Small intestine (tissue), 7 donors: ENCODE results near the gene ALLC. TPM values are rescaled to one million over a fixed set of nuclear protein-coding genes. Genes with fewer than 3 reads are reported as not detected.

Source experiments
- DNase-seq, 2 donors: peaks; one replicate each; pipeline versions ENCODE4 v3.0.0 to v3.0.0-alpha.2; 2013
- FAIRE-seq: peaks from 2 replicates; lab custom pipeline; 2012; peaks lifted over from hg19 to GRCh38; lab: Jason Lieb, UNC
- H3K27ac ChIP-seq, 3 donors: one replicate each; pipeline ENCODE4 v1.5.1; 2013; ENCODE audit warnings: low read length in 2 of 3, mild to moderate bottlenecking in 2 of 3, control low read depth in 1 of 3, inconsistent platforms in 1 of 3, low read depth in 1 of 3, moderate library complexity in 1 of 3
- H3K27me3 ChIP-seq, 3 donors: one replicate each; pipeline ENCODE4 v1.6.1; 2013; ENCODE audit warnings: low read length in 3 of 3, inconsistent platforms in 1 of 3; ENCODE audit not compliant: control insufficient read depth in 3 of 3, insufficient read depth in 3 of 3
- H3K36me3 ChIP-seq, 3 donors: one replicate each; pipeline ENCODE4 v1.6.1; 2013; ENCODE audit warnings: low read length in 3 of 3, inconsistent platforms in 1 of 3, low read depth in 1 of 3, mild to moderate bottlenecking in 1 of 3, moderate library complexity in 1 of 3; ENCODE audit not compliant: control insufficient read depth in 3 of 3, insufficient read depth in 2 of 3
- H3K4me1 ChIP-seq, 3 donors: one replicate each; pipeline ENCODE4 v1.6.1; 2013; ENCODE audit warnings: low read length in 2 of 3, inconsistent platforms in 1 of 3, low read depth in 1 of 3, mild to moderate bottlenecking in 1 of 3, moderate library complexity in 1 of 3; ENCODE audit not compliant: control insufficient read depth in 3 of 3, insufficient read depth in 2 of 3
- H3K4me3 ChIP-seq, 3 donors: one replicate each; pipeline ENCODE4 v1.5.1; 2013; ENCODE audit warnings: low read length in 3 of 3, control low read depth in 1 of 3, inconsistent platforms in 1 of 3, low read depth in 1 of 3, mild to moderate bottlenecking in 1 of 3, moderate library complexity in 1 of 3
- H3K9me3 ChIP-seq, 2 donors: one replicate each; pipeline ENCODE4 v1.6.1; 2013; ENCODE audit warnings: low read depth in 1 of 2, low read length in 1 of 2; ENCODE audit not compliant: control insufficient read depth in 2 of 2, insufficient read depth in 1 of 2
- WGBS, 3 donors: extraction: QIAGEN DNeasy Blood & Tissue Kit; methylation state at CpG; one replicate each; pipeline ENCODE4 v1.1.7; 2013; 5-methylcytosine and 5-hydroxymethylcytosine counted together
- polyA plus RNA-seq, 4 donors: library from polyadenylated mRNA; stranded (reverse) in 3 of 4; unstranded in 1 of 4; fragments of 200-250 nt in 3 of 4; fragments of 120-200 nt in 1 of 4; gene quantifications; one replicate each; pipeline versions ENCODE4 v1.2.1 to v1.2.3, GENCODE V29; 2013
- donor health status: healthy with polysubstance abuse.
- donor health status: control.
- donor health status: control.
- donor health status: Bipolar disorder and iron deficiency.
- donor health status: healthy.

ALLC gene
- polyA plus RNA-seq, 4 donors, result 0.07 TPM; not detected in 3

- FAIRE-seq (no peak), DNase-seq (no peak)
- Histone ChIP-seq H3K27me3 (peaks cover 0 to 32% (median 3%) of the 10 kb centered on the region in 3 donors), H3K27ac (no peak within 1 kb of the TSS), H3K9me3 (peaks cover 0 to 6% of the 10 kb centered on the region in 2 donors), H3K36me3 (no peaks in the 10 kb centered on the region), H3K4me3 (no peak within 1 kb of the TSS), H3K4me1 (no peaks in the 10 kb centered on the region)
- WGBS, 3 donors, result 8 to 15% (median 8%) methylated on average over 22 to 60 of the region's 60 CpGs
These were observed 45.3 kb downstream of the ALLC start, which contains the start of gene DCDC2C for GRCh38 chr2:3703236-3703756. DCDC2C (plus strand) TSS chr2:3703575; CDS start chr2:3703752, 177 bp downstream.

DNA sequence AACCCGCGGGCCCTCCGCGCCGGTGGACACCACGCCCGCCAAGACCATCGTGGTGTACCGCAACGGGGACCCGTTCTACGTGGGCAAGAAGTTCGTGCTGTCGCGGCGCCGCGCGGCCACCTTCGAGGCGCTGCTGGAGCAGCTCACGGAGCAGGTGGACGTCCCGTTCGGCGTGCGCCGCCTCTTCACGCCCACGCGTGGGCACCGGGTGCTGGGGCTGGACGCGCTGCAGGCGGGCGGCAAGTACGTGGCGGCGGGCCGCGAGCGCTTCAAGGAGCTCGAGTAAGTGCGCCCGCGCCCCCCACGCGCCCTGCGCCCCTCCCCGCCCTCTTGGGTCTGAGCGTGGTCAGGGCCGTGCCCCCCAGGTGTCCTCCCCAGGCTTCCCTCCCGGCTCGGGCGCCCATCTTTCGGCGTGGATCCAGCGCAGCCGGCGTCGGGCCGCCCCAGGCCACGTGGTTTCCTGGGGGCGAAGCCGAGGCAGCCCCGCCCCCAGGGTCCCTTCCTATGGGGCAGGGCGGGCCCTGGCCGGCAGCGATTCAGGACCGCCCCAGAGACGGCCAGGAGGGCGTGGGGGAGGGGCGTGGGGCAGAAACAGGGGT is 45.9 kb downstream of the ALLC start:
- Histone ChIP-seq H3K36me3 (no peaks in the 10 kb centered on the region), H3K4me3 (no peak overlapping the region), H3K27ac (no peak overlapping the region), H3K27me3 (peaks cover 0 to 32% (median 3%) of the 10 kb centered on the region in 3 donors), H3K9me3 (peaks cover 0 to 6% of the 10 kb centered on the region in 2 donors), H3K4me1 (no peaks in the 10 kb centered on the region)
- 31 to 60% (median 31%) methylated on average over 36 to 73 of the region's 73 CpGs for WGBS, 3 donors
- FAIRE-seq (no peak), DNase-seq (no peak)

DNA sequence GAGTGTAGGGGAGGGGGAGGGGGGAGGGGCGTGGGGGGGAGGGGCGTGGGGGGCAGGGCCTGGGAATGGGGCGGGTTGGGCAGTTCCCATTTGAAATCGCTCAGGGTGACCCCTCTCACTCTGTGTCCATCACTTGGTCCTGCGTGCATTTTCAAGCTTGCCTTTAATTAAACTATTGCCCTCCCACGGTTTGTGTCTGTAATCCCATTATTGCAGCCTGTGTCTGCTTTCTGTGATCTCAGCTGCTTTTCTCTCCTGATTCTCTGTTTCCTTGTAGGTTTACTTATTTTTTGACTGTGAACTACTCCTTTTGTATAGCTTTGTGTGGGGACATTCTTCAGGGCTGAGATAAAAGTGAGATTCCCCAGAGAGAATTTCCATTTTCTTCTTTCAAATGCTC is 46.7 kb downstream of the ALLC start:
- no peaks in the 10 kb centered on the region for H3K4me1 ChIP-seq
- no peak for DNase-seq
- WGBS, 3 donors, result 35 to 53% (median 49%) methylated on average over 2 to 4 of the region's 6 CpGs
- no peak for FAIRE-seq
- no peak overlapping the region for H3K27ac ChIP-seq
- peaks cover 0 to 6% of the 10 kb centered on the region in 2 donors for H3K9me3 ChIP-seq
- no peak overlapping the region for H3K4me3 ChIP-seq
- no peaks in the 10 kb centered on the region for H3K36me3 ChIP-seq
- H3K27me3 ChIP-seq, result peaks cover 0 to 32% (median 4%) of the 10 kb centered on the region in 3 donors

GRCh38 chr2:3705782-3706181 is 47.8 kb downstream of the ALLC start:
- WGBS, 3 donors, result 20 to 36% (median 31%) methylated on average over 2 of the region's 2 CpGs
- peaks cover 0 to 6% of the 10 kb centered on the region in 2 donors for H3K9me3 ChIP-seq
- H3K4me1 ChIP-seq, result no peaks in the 10 kb centered on the region
- no peak overlapping the region for H3K4me3 ChIP-seq
- H3K27ac ChIP-seq, result no peak overlapping the region
- H3K27me3 ChIP-seq, result peaks cover 0 to 30% (median 5%) of the 10 kb centered on the region in 3 donors
- no peaks in the 10 kb centered on the region for H3K36me3 ChIP-seq
- FAIRE-seq (no peak), DNase-seq (no peak)

GRCh38 chr2:3706892-3707291 is 48.9 kb downstream of the ALLC start:
- peaks cover 0 to 24% (median 5%) of the 10 kb centered on the region in 3 donors for H3K27me3 ChIP-seq
- DNase-seq (no peak), FAIRE-seq (no peak)
- no peaks in the 10 kb centered on the region for H3K4me1 ChIP-seq
- H3K36me3 ChIP-seq, result no peaks in the 10 kb centered on the region
- H3K27ac ChIP-seq, result no peak overlapping the region
- WGBS, 3 donors, result 59 to 73% (median 68%) methylated on average over 5 of the region's 5 CpGs
- no peak overlapping the region for H3K4me3 ChIP-seq
- H3K9me3 ChIP-seq, result peaks cover 0 to 6% of the 10 kb centered on the region in 2 donors

DNA sequence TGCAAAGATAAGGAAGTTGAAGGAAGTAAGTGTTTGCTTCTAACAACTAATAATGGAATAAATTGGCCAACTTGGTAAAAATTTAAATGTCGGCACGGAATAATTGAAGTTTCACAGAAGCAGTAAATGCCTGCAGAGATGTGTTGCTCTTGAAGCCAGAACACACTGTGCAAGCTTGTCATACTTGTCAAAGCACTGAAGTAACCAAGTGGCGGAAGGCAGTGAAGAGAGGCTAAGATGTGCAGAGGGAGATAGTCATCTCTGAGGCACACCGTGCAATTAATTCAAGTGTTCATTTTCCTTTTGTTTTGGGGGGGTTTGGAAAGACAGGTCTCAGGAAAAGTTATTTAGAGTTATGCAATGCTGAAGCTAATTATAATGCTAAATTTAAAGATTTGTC is 50.6 kb downstream of the ALLC start:
- WGBS, 3 donors, result 88 to 92% (median 89%) methylated on average over 4 of the region's 4 CpGs
- Histone ChIP-seq H3K27me3 (peaks cover 0 to 12% (median 2%) of the 10 kb centered on the region in 3 donors), H3K4me3 (no peak overlapping the region), H3K27ac (no peak overlapping the region), H3K4me1 (no peaks in the 10 kb centered on the region), H3K36me3 (no peaks in the 10 kb centered on the region), H3K9me3 (no peaks in the 10 kb centered on the region)
- FAIRE-seq (no peak), DNase-seq (no peak)

- FAIRE-seq (no peak), DNase-seq (no peak)
- H3K4me3 ChIP-seq, result no peak overlapping the region
These were observed 51.2 kb downstream of the ALLC start for GRCh38 chr2:3709225-3709624.

DNA sequence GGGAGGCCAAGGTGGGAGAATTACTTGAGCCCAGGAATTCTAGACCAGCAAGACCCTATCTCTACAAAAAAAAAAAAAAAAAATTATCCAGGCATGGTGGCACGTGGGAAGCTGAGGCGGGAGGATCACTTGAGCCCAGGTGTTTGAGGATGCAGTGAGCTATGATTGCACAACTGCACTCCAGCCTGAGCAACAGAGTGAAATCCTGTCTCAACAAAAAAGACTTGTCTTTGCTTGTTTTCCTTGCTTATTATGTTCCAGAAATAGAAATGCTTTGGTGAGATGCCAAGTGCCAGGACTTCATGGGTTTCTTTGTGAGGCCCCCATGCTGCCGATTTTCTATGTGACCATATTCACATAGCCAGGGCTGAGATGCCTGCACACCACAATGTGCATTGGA is 54.4 kb downstream of the ALLC start:
- Histone ChIP-seq H3K36me3 (no peaks in the 10 kb centered on the region), H3K4me3 (no peak overlapping the region), H3K27me3 (peaks cover 0 to 2% (median 0%) of the 10 kb centered on the region in 3 donors), H3K4me1 (no peaks in the 10 kb centered on the region), H3K27ac (no peak overlapping the region), H3K9me3 (no peaks in the 10 kb centered on the region)
- no peak for FAIRE-seq
- WGBS, 3 donors, result 59 to 81% (median 64%) methylated on average over 3 of the region's 3 CpGs
- DNase-seq, result no peak

More at GRCh38 chr2:3709225-3709624, 51.2 kb downstream of the ALLC start:
- H3K4me1 ChIP-seq, result no peaks in the 10 kb centered on the region
- H3K36me3 ChIP-seq, result no peaks in the 10 kb centered on the region
- WGBS, 3 donors, result 68 to 84% (median 71%) methylated on average over 6 of the region's 6 CpGs
- peaks cover 0 to 9% (median 2%) of the 10 kb centered on the region in 3 donors for H3K27me3 ChIP-seq
- no peak overlapping the region for H3K27ac ChIP-seq
- no peaks in the 10 kb centered on the region for H3K9me3 ChIP-seq
